ENCODE results near the gene ARSB. TPM values are rescaled to one million over a fixed set of nuclear protein-coding genes. Genes with fewer than 3 reads are reported as not detected.
A peak's percentile ranks its signal among the peaks of the same experiment; 100 is the strongest.
"Not testable (repeated sequence)": the region's sequence is repeated elsewhere in the genome, so short reads cannot be mapped to it uniquely, and the experiment has no call there.

ARSB gene
- total RNA-seq, 1 experiment from 2014 or later = 8.4 TPM

DNA sequence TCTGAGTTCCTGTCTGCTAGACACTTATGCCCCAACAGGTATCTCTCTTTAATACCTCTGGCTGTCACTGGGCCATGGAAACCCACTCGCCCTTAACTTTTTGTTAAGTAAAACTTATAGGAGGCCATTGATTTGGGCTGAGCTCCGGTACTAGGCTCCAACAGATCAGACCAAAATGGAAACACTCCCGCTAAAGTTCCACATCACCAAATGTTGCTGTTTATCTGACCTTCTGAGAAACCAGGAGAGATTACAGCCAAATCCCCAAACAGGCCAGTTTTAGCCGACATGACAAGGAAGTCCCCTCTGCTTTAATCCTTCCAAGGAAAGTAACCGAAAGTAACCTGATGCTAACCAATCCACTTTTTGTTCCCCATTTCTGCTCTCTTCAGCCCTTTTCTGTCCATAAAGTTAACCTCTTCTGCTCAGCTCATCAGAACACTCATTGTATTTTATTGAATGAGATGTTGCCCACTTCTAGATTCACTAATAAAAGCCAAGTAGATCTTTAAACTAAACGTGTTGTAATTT is 221.4 kb downstream of the ARSB start:
- Histone ChIP-seq H3K9me3 (ENCODE audit: insufficient read depth, low read depth) (no peaks in the 10 kb centered on the region; the same call in 1 of the 2 replicates), H3K79me2 (ENCODE audit: low read depth) (no peaks in the 10 kb centered on the region), H2AFZ (no peak overlapping the region), H3F3A (ENCODE audit: insufficient read depth, low read depth) (no peaks in the 10 kb centered on the region), H3K9me2 (ENCODE audit: insufficient read depth) (no peaks in the 10 kb centered on the region; the same call in 1 of the 2 replicates), H3K27me3 (ENCODE audit: insufficient read depth, low read depth) (no peaks in the 10 kb centered on the region), H3K27ac (no peak overlapping the region), H3K4me1 (replicated peaks; ENCODE audit: insufficient read depth) (no peaks in the 10 kb centered on the region), H3K4me3 (no peak overlapping the region), H3K36me3 (ENCODE audit: low read depth) (no peaks in the 10 kb centered on the region), H4K20me1 (ENCODE audit: insufficient read depth) (no peaks in the 10 kb centered on the region), H3K4me2 (no peak overlapping the region)
- no TSS peak for BruUV-seq (replicated peaks)
- DNase-seq = no peak
- TF ChIP-seq EZH2 (IDR thresholded peaks at IDR 0.05; ENCODE audit: low read depth) = no peak
- TF ChIP-seq, protein P1, sequence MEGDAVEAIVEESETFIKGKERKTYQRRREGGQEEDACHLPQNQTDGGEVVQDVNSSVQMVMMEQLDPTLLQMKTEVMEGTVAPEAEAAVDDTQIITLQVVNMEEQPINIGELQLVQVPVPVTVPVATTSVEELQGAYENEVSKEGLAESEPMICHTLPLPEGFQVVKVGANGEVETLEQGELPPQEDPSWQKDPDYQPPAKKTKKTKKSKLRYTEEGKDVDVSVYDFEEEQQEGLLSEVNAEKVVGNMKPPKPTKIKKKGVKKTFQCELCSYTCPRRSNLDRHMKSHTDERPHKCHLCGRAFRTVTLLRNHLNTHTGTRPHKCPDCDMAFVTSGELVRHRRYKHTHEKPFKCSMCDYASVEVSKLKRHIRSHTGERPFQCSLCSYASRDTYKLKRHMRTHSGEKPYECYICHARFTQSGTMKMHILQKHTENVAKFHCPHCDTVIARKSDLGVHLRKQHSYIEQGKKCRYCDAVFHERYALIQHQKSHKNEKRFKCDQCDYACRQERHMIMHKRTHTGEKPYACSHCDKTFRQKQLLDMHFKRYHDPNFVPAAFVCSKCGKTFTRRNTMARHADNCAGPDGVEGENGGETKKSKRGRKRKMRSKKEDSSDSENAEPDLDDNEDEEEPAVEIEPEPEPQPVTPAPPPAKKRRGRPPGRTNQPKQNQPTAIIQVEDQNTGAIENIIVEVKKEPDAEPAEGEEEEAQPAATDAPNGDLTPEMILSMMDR (conservative IDR thresholded peaks at IDR 0.05) = no peak
- ChIA-PET CTCF (no interaction called here), POLR2A (ENCODE audit: unreplicated experiment) (no interaction called here)
- intact Hi-C loops (cut with micrococcal nuclease; ENCODE audit: unreplicated experiment) = no loop called here

DNA sequence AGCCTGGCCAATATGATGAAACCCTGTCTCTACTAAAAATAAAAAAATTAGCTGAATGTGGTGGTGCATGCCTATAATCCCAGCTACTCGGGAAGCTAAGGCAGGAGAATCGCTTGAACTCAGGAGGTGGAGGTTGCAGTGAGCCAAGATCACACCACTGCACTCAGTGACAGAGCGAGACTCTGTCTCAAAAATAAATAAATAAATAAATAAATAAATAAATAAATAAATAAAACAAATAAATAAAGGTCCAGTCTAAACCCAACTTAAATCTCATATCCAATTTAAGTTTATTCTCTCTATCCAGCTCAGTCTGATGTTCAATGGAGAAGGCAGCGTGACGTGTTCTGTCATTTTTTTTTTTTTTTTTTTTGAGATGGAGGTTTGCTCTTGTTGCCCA is 222.4 kb downstream of the ARSB start:
- H3K4me3 ChIP-seq; POLR2A ChIA-PET (ENCODE audit: unreplicated experiment); DNase-seq; H3K4me2 ChIP-seq; H3K27me3 ChIP-seq (ENCODE audit: insufficient read depth, low read depth); intact Hi-C loops (cut with micrococcal nuclease; ENCODE audit: unreplicated experiment); H3K79me2 ChIP-seq (ENCODE audit: low read depth); H3K27ac ChIP-seq; H4K20me1 ChIP-seq (ENCODE audit: insufficient read depth); H2AFZ ChIP-seq; CTCF ChIA-PET; BruUV-seq (replicated peaks); H3F3A ChIP-seq (ENCODE audit: insufficient read depth, low read depth); H3K36me3 ChIP-seq (ENCODE audit: low read depth); H3K9me3 ChIP-seq (ENCODE audit: insufficient read depth, low read depth); H3K4me1 ChIP-seq (replicated peaks; ENCODE audit: insufficient read depth); H3K9me2 ChIP-seq (ENCODE audit: insufficient read depth): not testable (repeated sequence)

DNA sequence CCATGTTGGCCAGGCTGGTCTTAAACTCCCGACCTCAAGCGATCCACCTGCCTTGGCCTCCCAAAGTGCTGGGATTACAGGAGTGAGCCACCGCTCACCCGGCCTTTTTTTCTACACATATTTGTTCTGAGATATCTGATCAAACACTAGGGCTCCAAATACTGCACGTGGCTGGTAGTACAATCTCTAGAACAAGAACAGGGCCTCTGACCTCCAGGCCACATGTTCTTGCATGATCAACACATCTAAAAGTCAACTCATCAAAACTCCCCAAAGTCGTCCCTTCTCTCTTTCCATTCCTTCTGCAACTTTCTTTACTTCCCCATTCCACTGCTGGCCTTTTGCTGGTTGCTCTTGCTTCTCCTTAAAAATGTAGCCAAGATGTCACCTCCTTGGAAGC is 223.3 kb downstream of the ARSB start:
- no peak overlapping the region for H3K27ac ChIP-seq
- intact Hi-C loops (cut with micrococcal nuclease; ENCODE audit: unreplicated experiment) = no loop called here
- no peaks in the 10 kb centered on the region for H3K79me2 ChIP-seq (ENCODE audit: low read depth)
- no peaks in the 10 kb centered on the region for H3K36me3 ChIP-seq (ENCODE audit: low read depth)
- H3K4me1 ChIP-seq (replicated peaks; ENCODE audit: insufficient read depth) = peaks cover 7% of the 10 kb centered on the region
- no peaks in the 10 kb centered on the region for H3F3A ChIP-seq (ENCODE audit: insufficient read depth, low read depth)
- no peaks in the 10 kb centered on the region for H3K27me3 ChIP-seq (ENCODE audit: insufficient read depth, low read depth)
- no peaks in the 10 kb centered on the region; the same call in 1 of the 2 replicates for H3K9me3 ChIP-seq (ENCODE audit: insufficient read depth, low read depth)
- H4K20me1 ChIP-seq (ENCODE audit: insufficient read depth) = no peaks in the 10 kb centered on the region
- H3K9me2 ChIP-seq (ENCODE audit: insufficient read depth) = no peaks in the 10 kb centered on the region
- BruUV-seq (replicated peaks) = no TSS peak
- TF ChIP-seq EZH2 (IDR thresholded peaks at IDR 0.05; ENCODE audit: low read depth) = no peak
- TF ChIP-seq, protein P1 (conservative IDR thresholded peaks at IDR 0.05) = no peak
- no peak overlapping the region for H3K4me2 ChIP-seq
- no peak overlapping the region for H3K4me3 ChIP-seq
- POLR2A ChIA-PET (ENCODE audit: unreplicated experiment) = no interaction called here
- no peak overlapping the region for H2AFZ ChIP-seq
- no peak for DNase-seq
- CTCF ChIA-PET = no interaction called here

DNA sequence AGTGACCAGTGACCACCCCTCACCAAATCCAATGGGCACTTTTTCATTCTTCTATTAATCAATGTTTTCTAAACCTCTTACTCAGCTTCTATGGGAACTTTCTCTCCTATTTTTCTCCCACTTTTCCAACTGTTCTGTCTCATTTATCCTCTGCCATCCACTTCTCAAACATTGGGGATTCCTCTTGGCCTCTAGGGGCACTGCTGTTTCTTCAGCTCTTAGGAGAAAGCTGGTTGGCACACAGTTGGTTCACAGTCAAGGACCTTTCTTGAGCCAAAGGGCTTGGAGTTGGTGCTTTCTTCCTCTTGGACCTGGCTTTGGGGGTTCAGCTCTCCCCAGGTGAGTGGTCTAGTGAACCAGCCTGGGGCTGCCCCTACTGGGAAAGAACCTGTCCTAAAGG is 224.3 kb downstream of the ARSB start:
- TF ChIP-seq, protein P1 (conservative IDR thresholded peaks at IDR 0.05) = peak; percentile 33
- TF ChIP-seq EZH2 (IDR thresholded peaks at IDR 0.05; ENCODE audit: low read depth) = no peak
- H2AFZ ChIP-seq = no peak overlapping the region
- H3K9me3 ChIP-seq (ENCODE audit: insufficient read depth, low read depth) = no peaks in the 10 kb centered on the region; the same call in 1 of the 2 replicates
- ChIA-PET CTCF (no interaction called here), POLR2A (ENCODE audit: unreplicated experiment) (no interaction called here)
- H3K9me2 ChIP-seq (ENCODE audit: insufficient read depth) = no peaks in the 10 kb centered on the region
- H3K4me2 ChIP-seq = no peak overlapping the region
- H3F3A ChIP-seq (ENCODE audit: insufficient read depth, low read depth) = 0 out of 2 replicates have a peak, but pooled peaks cover 4% of the 10 kb centered on the region
- H3K36me3 ChIP-seq (ENCODE audit: low read depth) = no peaks in the 10 kb centered on the region
- no peaks in the 10 kb centered on the region for H3K27me3 ChIP-seq (ENCODE audit: insufficient read depth, low read depth)
- DNase-seq = no peak
- no peak overlapping the region for H3K4me3 ChIP-seq
- no peaks in the 10 kb centered on the region for H4K20me1 ChIP-seq (ENCODE audit: insufficient read depth)
- H3K4me1 ChIP-seq (replicated peaks; ENCODE audit: insufficient read depth) = peaks cover 18% of the 10 kb centered on the region
- H3K27ac ChIP-seq = no peak overlapping the region
- BruUV-seq (replicated peaks) = no TSS peak
- intact Hi-C loops (cut with micrococcal nuclease; ENCODE audit: unreplicated experiment) = no loop called here
- no peaks in the 10 kb centered on the region for H3K79me2 ChIP-seq (ENCODE audit: low read depth)

Measured in PC-9 (cell line).